ENCODE measurements around the gene SYPL1.

The SYPL1 gene

GRCh38 chr7:106064771-106065574, 47.1 kb downstream of the SYPL1 start:
- no peaks in the 10 kb centered on the region for H3K27me3 ChIP-seq
- H3K4me1 ChIP-seq: peaks cover 13% of the 10 kb centered on the region
- DNase-seq: peak; percentile 81
- no peaks in the 10 kb centered on the region for H3K9me3 ChIP-seq
- TF ChIP-seq CTCF (IDR thresholded peaks at IDR 0.05; ENCODE audit: low read depth, low read length): no peak
- H3K36me3 ChIP-seq: no peaks in the 10 kb centered on the region
- peak overlapping the region; percentile 30 for H3K4me3 ChIP-seq (ENCODE audit: low read depth, low read length)

- H3K4me3 ChIP-seq (ENCODE audit: low read depth, low read length): no peak overlapping the region
- H3K27me3 ChIP-seq: no peaks in the 10 kb centered on the region
- DNase-seq: no peak
- TF ChIP-seq CTCF (IDR thresholded peaks at IDR 0.05; ENCODE audit: low read depth, low read length): no peak
- no peaks in the 10 kb centered on the region for H3K36me3 ChIP-seq
- H3K4me1 ChIP-seq: peaks cover 13% of the 10 kb centered on the region
- no peaks in the 10 kb centered on the region for H3K9me3 ChIP-seq
Observed at GRCh38 chr7:106064316-106064715, 47.8 kb downstream of the SYPL1 start.

- Histone ChIP-seq H3K4me3 (ENCODE audit: low read depth, low read length) (no peak overlapping the region), H3K27me3 (no peaks in the 10 kb centered on the region), H3K4me1 (peaks cover 13% of the 10 kb centered on the region), H3K9me3 (no peaks in the 10 kb centered on the region), H3K36me3 (no peaks in the 10 kb centered on the region)
- no peak for DNase-seq
- TF ChIP-seq CTCF (IDR thresholded peaks at IDR 0.05; ENCODE audit: low read depth, low read length): no peak
Observed at GRCh38 chr7:106063692-106064091, 48.4 kb downstream of the SYPL1 start.

- Histone ChIP-seq H3K4me3 (ENCODE audit: low read depth, low read length) (no peak overlapping the region), H3K27me3 (no peaks in the 10 kb centered on the region), H3K36me3 (no peaks in the 10 kb centered on the region), H3K4me1 (peaks cover 13% of the 10 kb centered on the region), H3K9me3 (no peaks in the 10 kb centered on the region)
- no peak for DNase-seq
- TF ChIP-seq CTCF (IDR thresholded peaks at IDR 0.05; ENCODE audit: low read depth, low read length): no peak
Observed at GRCh38 chr7:106063024-106063423, 49.1 kb downstream of the SYPL1 start.

- Histone ChIP-seq H3K36me3 (no peaks in the 10 kb centered on the region), H3K9me3 (no peaks in the 10 kb centered on the region), H3K4me1 (peaks cover 13% of the 10 kb centered on the region), H3K4me3 (ENCODE audit: low read depth, low read length) (no peak overlapping the region), H3K27me3 (no peaks in the 10 kb centered on the region)
- no peak for TF ChIP-seq CTCF (IDR thresholded peaks at IDR 0.05; ENCODE audit: low read depth, low read length)
- no peak for DNase-seq
Observed at GRCh38 chr7:106062521-106062931, 49.6 kb downstream of the SYPL1 start.

- no peak for TF ChIP-seq CTCF (IDR thresholded peaks at IDR 0.05; ENCODE audit: low read depth, low read length)
- no peaks in the 10 kb centered on the region for H3K36me3 ChIP-seq
- H3K4me1 ChIP-seq: peaks cover 16% of the 10 kb centered on the region
- H3K27me3 ChIP-seq: no peaks in the 10 kb centered on the region
- H3K9me3 ChIP-seq: no peaks in the 10 kb centered on the region
- DNase-seq: no peak
- H3K4me3 ChIP-seq (ENCODE audit: low read depth, low read length): no peak overlapping the region
Observed at GRCh38 chr7:106062006-106062405, 50.1 kb downstream of the SYPL1 start.
